Fibroblast of lung (primary cell): ENCODE results near the gene ARSK.

Source experiments
- CTCF ChIP-seq, 2 donors: IDR thresholded peaks in 1 of 2; conservative IDR thresholded peaks in 1 of 2; 1 replicate in 1 of 2; 2 replicates in 1 of 2; pipeline ENCODE4 v1.5.1; 2011 to 2012; ENCODE audit warnings: low read length in 2 of 2, control low read depth in 1 of 2, inconsistent platforms in 1 of 2, low read depth in 1 of 2, mild to moderate bottlenecking in 1 of 2
- EZH2 ChIP-seq: IDR thresholded peaks from 2 replicates; pipeline ENCODE4 v1.5.1; 2012; ENCODE audit warnings: low read length, control low read depth, mild to moderate bottlenecking; ENCODE audit errors: missing control alignments

DNA sequence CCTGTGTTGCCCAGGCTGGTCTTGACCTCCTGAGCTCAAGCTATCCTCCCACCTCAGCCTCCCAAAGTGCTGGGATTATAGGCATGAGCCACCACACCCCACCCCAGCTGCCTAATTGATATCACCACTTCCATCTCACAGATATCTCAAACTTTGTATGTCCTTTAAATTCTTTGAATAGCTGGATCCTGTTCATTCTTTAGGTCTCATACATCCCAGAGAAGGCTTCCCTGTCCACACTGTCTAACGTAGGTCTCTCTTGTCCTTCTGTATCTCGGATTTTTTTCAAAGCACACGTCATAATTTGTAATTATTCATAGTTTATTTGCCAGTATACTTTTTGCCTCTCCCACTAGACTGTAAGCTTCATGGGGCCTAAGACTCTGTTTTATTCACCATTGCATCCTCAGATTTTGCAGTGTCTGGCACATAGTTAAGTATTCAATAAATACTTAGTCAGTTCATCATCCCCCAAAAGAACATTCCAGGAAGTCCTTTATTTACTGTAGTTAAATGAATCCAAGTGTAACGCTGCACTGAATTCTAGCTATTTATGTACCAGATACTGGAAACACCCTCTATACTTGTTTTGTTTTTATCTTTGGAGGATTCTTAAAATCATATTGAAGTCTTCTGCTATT is 10.5 kb downstream of the ARSK start:
- TF ChIP-seq CTCF (conservative IDR thresholded peaks at IDR 0.05 in 1 of 2, IDR thresholded peaks at IDR 0.05 in 1 of 2; ENCODE audit: low read depth in 1 of 2, low read length in 2 of 2) = no peak
- TF ChIP-seq EZH2 = no peak
